GM06990 (cell line): ENCODE results near the gene ST8SIA4.

Experiments used
- DNase-seq: peaks from one replicate; pipeline ENCODE4 v3.0.0-alpha.2; 2011; ENCODE audit not compliant: insufficient read length; ENCODE audit errors: extremely low read depth
- H3K27me3 ChIP-seq: replicated peaks from 2 replicates; pipeline ENCODE4 v1.6.0; 2011; ENCODE audit warnings: low read length; ENCODE audit not compliant: control insufficient read depth, insufficient read depth
- H3K36me3 ChIP-seq: 2 replicates; pipeline ENCODE4 v1.5.1; 2011; ENCODE audit warnings: low read length; ENCODE audit not compliant: control insufficient read depth, insufficient read depth
- H3K4me3 ChIP-seq: replicated peaks from 2 replicates; pipeline ENCODE4 v1.5.1; 2011; ENCODE audit warnings: low read depth, mild to moderate bottlenecking, control low read depth, low read length
- TF ChIP-seq, protein P1 (sequence below): IDR thresholded peaks from 2 replicates; pipeline ENCODE4 v1.5.1; 2011; ENCODE audit warnings: low read length, control low read depth, mild to moderate bottlenecking, inconsistent platforms; ENCODE audit not compliant: insufficient read depth, poor library complexity, severe bottlenecking

ST8SIA4 gene

DNA sequence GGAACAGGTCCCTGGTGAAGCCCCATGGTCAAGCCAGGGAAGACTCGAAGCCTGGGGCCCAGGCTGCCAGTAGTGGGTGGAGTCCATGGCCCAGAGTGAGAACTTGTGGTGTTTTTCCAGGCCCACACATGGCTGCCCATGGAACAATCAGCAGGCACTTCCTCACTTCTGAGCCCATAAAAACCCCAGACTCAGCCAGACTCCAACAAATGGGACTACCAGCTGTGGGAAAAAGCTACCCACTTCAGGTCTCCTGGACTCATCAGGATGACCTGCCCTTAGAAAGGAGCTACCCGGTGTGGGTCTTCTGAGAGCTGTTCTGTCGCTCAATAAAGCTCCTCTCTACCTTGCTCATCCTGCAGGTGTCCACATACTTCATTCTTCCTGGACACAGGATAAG is 108.9 kb downstream of the ST8SIA4 start:
- H3K36me3 ChIP-seq, result no peaks in the 10 kb centered on the region; the same call in none of the 2 replicates
- no peaks in the 10 kb centered on the region for H3K27me3 ChIP-seq
- no peak overlapping the region for H3K4me3 ChIP-seq
- DNase-seq, result no peak
- TF ChIP-seq, protein P1, sequence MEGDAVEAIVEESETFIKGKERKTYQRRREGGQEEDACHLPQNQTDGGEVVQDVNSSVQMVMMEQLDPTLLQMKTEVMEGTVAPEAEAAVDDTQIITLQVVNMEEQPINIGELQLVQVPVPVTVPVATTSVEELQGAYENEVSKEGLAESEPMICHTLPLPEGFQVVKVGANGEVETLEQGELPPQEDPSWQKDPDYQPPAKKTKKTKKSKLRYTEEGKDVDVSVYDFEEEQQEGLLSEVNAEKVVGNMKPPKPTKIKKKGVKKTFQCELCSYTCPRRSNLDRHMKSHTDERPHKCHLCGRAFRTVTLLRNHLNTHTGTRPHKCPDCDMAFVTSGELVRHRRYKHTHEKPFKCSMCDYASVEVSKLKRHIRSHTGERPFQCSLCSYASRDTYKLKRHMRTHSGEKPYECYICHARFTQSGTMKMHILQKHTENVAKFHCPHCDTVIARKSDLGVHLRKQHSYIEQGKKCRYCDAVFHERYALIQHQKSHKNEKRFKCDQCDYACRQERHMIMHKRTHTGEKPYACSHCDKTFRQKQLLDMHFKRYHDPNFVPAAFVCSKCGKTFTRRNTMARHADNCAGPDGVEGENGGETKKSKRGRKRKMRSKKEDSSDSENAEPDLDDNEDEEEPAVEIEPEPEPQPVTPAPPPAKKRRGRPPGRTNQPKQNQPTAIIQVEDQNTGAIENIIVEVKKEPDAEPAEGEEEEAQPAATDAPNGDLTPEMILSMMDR, result no peak

GRCh38 chr5:100792781-100793180 is 110.3 kb downstream of the ST8SIA4 start:
- H3K4me3 ChIP-seq, result no peak overlapping the region
- DNase-seq, result no peak
- H3K27me3 ChIP-seq, result no peaks in the 10 kb centered on the region
- H3K36me3 ChIP-seq, result no peaks in the 10 kb centered on the region; the same call in none of the 2 replicates
- TF ChIP-seq, protein P1, result no peak

DNA sequence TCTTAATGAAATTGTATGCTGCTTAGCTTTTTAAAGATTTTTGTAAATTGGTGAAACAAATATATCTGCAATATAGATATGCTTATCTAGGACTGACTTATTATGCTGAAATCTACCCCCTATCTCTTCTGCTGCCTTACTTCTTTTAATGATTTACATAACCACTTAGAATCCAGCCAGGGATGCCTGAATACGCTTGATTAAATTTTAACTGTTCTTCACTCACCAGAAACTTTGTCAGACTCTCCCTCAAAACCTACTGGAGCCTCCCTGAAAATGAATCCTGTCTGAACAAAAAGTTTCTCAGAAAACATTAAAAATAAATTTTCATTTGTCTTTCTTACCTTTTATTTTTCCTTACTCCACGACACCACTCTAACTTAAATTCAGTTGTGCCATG is 111.7 kb downstream of the ST8SIA4 start:
- H3K27me3 ChIP-seq, result no peaks in the 10 kb centered on the region
- H3K4me3 ChIP-seq, result no peak overlapping the region
- DNase-seq, result no peak
- TF ChIP-seq, protein P1, result no peak
- H3K36me3 ChIP-seq, result no peaks in the 10 kb centered on the region; the same call in none of the 2 replicates

DNA sequence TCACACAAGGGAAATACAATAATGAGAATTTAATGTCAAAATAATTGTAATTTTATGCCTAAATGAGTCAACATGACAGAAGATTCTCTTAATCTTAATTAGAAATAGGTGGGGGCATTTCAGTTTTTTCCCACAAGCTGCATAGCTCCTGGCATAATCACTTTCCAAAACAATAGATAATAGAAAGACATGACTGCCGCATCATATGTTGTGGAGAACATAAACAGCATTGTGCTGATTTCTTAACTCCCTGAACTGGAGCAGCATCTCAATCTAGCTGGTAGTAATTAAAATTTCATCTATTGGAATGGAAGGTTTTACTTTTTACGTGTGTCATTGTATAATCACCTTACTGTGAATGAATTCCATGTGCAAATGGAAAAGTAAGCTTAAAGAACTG is 112.1 kb downstream of the ST8SIA4 start:
- Histone ChIP-seq H3K4me3 (no peak overlapping the region), H3K36me3 (no peaks in the 10 kb centered on the region; the same call in none of the 2 replicates), H3K27me3 (no peaks in the 10 kb centered on the region)
- DNase-seq, result no peak
- TF ChIP-seq, protein P1, result no peak

DNA sequence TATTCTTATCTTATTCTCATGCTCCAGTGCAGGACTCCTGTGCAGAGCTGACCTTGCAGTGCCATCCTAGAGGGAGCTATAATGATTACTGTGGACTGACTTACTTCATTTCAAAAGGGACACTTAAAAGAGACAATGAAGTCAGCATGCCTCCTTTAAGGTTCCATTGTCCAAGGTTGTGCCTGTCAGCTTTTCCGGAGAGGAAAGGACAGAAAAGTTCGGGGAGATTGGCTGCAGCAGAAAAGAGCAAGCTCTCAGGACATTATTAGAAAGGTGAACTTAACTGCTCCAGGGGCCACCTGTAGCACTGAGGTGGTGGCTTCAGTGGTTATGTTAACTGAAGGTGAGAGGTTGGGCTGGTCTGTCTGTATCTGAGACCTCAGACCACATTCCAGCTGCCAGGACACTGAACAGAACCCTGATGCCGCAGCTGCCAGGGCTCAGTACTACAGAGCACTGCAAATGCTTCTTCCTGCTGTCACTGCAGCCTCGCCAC is 112.9 kb downstream of the ST8SIA4 start:
- no peak overlapping the region for H3K4me3 ChIP-seq

GRCh38 chr5:100789694-100790093 is 113.4 kb downstream of the ST8SIA4 start:
- Histone ChIP-seq H3K4me3 (no peak overlapping the region), H3K36me3 (no peaks in the 10 kb centered on the region; the same call in none of the 2 replicates), H3K27me3 (no peaks in the 10 kb centered on the region)
- no peak for DNase-seq
- TF ChIP-seq, protein P1, result no peak

More for the DNA sequence above, 112.9 kb downstream of the ST8SIA4 start:
- TF ChIP-seq, protein P1, result no peak
- no peak for DNase-seq
- Histone ChIP-seq H3K36me3 (no peaks in the 10 kb centered on the region; the same call in none of the 2 replicates), H3K27me3 (no peaks in the 10 kb centered on the region)
